ENCODE data around the gene BROX.

DNA sequence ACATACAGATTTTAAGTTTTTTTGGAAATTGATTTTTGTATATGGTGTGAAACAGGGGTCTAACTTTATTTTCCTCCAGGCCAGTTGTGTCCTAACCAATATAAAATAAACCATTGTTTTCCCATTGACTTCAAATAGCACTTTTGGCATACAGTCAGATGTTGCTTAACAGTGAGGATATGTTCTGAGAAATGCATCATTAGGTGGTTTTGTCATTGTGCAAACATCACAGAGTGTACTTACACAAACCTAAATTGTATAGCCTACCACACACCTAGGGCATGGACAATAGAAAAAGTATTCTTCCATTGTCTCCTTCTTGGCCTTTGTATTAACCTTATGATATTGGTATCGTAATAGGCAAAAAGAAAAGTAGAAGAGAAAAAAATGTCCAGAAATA, 65.1 kb downstream of the BROX start:
- no peak for TF ChIP-seq EP300 (IDR thresholded peaks at IDR 0.05)
- no peak for TF ChIP-seq GATA3 (IDR thresholded peaks at IDR 0.05; ENCODE audit: borderline replicate concordance)
- TF ChIP-seq, protein P1, sequence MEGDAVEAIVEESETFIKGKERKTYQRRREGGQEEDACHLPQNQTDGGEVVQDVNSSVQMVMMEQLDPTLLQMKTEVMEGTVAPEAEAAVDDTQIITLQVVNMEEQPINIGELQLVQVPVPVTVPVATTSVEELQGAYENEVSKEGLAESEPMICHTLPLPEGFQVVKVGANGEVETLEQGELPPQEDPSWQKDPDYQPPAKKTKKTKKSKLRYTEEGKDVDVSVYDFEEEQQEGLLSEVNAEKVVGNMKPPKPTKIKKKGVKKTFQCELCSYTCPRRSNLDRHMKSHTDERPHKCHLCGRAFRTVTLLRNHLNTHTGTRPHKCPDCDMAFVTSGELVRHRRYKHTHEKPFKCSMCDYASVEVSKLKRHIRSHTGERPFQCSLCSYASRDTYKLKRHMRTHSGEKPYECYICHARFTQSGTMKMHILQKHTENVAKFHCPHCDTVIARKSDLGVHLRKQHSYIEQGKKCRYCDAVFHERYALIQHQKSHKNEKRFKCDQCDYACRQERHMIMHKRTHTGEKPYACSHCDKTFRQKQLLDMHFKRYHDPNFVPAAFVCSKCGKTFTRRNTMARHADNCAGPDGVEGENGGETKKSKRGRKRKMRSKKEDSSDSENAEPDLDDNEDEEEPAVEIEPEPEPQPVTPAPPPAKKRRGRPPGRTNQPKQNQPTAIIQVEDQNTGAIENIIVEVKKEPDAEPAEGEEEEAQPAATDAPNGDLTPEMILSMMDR (IDR thresholded peaks at IDR 0.05) = no peak
- no peak for TF ChIP-seq JUN (IDR thresholded peaks at IDR 0.05)
- TF ChIP-seq KDM1A (IDR thresholded peaks at IDR 0.05; ENCODE audit: low read depth) = no peak
- TF ChIP-seq ZC3H11A (IDR thresholded peaks at IDR 0.05) = no peak
- TF ChIP-seq BHLHE40 (IDR thresholded peaks at IDR 0.05; ENCODE audit: low read depth, low read length) = no peak
- no peak for TF ChIP-seq EHMT2 (IDR thresholded peaks at IDR 0.05; ENCODE audit: low read depth)
- no peak for TF ChIP-seq CHD2 (IDR thresholded peaks at IDR 0.05; ENCODE audit: low read length, partially characterized antibody)
- TF ChIP-seq, protein P2, sequence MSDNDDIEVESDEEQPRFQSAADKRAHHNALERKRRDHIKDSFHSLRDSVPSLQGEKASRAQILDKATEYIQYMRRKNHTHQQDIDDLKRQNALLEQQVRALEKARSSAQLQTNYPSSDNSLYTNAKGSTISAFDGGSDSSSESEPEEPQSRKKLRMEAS (IDR thresholded peaks at IDR 0.05) = no peak
- TF ChIP-seq RAD21 (conservative IDR thresholded peaks at IDR 0.05 in 1 of 2, IDR thresholded peaks at IDR 0.05 in 1 of 2) = no peak
